Body of pancreas (tissue), 4 donors: ENCODE results near the gene AKT3. TPM values are rescaled to one million over a fixed set of nuclear protein-coding genes. Genes with fewer than 3 reads are reported as not detected.
"Not testable (repeated sequence)": the region's sequence is repeated elsewhere in the genome, so short reads cannot be mapped to it uniquely, and the experiment has no call there.

Source experiments
- ATAC-seq: fragments of 150-250 bp; one replicate; pipeline ENCODE4 v1.9.1; 2016
- DNase-seq, 4 donors: peaks; one replicate each; pipeline ENCODE4 v3.0.0-alpha.2; 2019
- H3K27ac ChIP-seq, 4 donors: fragments of 200-600 bp; sonication (generic); 1 replicate in 3 of 4; 2 replicates in 1 of 4; pipeline versions ENCODE4 v1.5.1 to v1.6.1; 2016 to 2019; ENCODE audit warnings: mild to moderate bottlenecking in 1 of 4, mixed read lengths in 1 of 4, moderate library complexity in 1 of 4
- H3K27me3 ChIP-seq, 2 donors: fragments of 200-600 bp; sonication (generic); one replicate each; pipeline ENCODE4 v1.6.0; 2016; ENCODE audit warnings: mild to moderate bottlenecking in 1 of 2
- H3K36me3 ChIP-seq, 2 donors: fragments of 200-600 bp; sonication (generic); replicated peaks in 1 of 2; 2 replicates each; pipeline ENCODE4 v1.5.1; 2016; ENCODE audit warnings: low read depth in 2 of 2; ENCODE audit not compliant: insufficient read depth in 1 of 2
- H3K4me1 ChIP-seq: fragments of 200-600 bp; sonication (generic); one replicate; pipeline ENCODE4 v1.6.0; 2016
- H3K4me3 ChIP-seq, 2 donors: fragments of 200-600 bp; sonication (generic); 1 replicate in 1 of 2; 2 replicates in 1 of 2; pipeline ENCODE4 v1.5.1; 2016 to 2019
- H3K9me3 ChIP-seq, 3 donors: fragments of 200-600 bp; sonication (generic); 1 replicate in 2 of 3; 2 replicates in 1 of 3; pipeline ENCODE4 v1.5.1; 2016
- CTCF ChIP-seq, 7 experiments: fragments of 450-650 bp in 4 of 7; fragments of 200-600 bp in 3 of 7; sonication (generic) in 3 of 7; IDR thresholded peaks; one replicate each; pipeline ENCODE4 v1.5.1; 2016 to 2019; ENCODE audit warnings: antibody characterized with exemption in 7 of 7
- POLR2A ChIP-seq, 3 donors: fragments of 450-650 bp; IDR thresholded peaks; one replicate each; pipeline ENCODE4 v1.6.1; 2016; ENCODE audit warnings: antibody characterized with exemption in 3 of 3, mild to moderate bottlenecking in 2 of 3
- WGBS, 2 donors: methylation state at CpG; one replicate each; pipeline ENCODE4 v1.1.5; 2017; 5-methylcytosine and 5-hydroxymethylcytosine counted together
- intact Hi-C: fragments of 100-400 bp; cut with DNase I; formaldehyde crosslinking; loops from one replicate; pipeline ENCODE4 v1.15.1; 2023
- total RNA-seq, 2 donors: library from RNA; depleted of rRNA; stranded (reverse); fragments of >200 nt; gene quantifications; one replicate each; pipeline ENCODE4 v1.1.0, GENCODE V29; 2016

AKT3 gene
- total RNA-seq, 2 donors from 2014 or later, result 14.0 to 24.7 TPM

GRCh38 chr1:243885806-243886205 is 35.8 kb upstream of the AKT3 start:
- TF ChIP-seq POLR2A (IDR thresholded peaks at IDR 0.05), result no peak
- no peak for TF ChIP-seq CTCF (IDR thresholded peaks at IDR 0.05)
- intact Hi-C loops, result no loop called here
- H3K36me3 ChIP-seq, result no peaks in the 10 kb centered on the region
- no peak overlapping the region for H3K4me3 ChIP-seq
- H3K9me3 ChIP-seq, result no peaks in the 10 kb centered on the region
- ATAC-seq (no peak), DNase-seq (no peak)
- 19 to 33% methylated on average over 1 of the region's 1 CpG for WGBS, 2 donors
- H3K4me1 ChIP-seq, result no peaks in the 10 kb centered on the region
- H3K27ac ChIP-seq, result no peak overlapping the region
- no peaks in the 10 kb centered on the region for H3K27me3 ChIP-seq

- H3K4me1 ChIP-seq, result no peaks in the 10 kb centered on the region
- no peak for TF ChIP-seq CTCF (IDR thresholded peaks at IDR 0.05)
- no peak for TF ChIP-seq POLR2A (IDR thresholded peaks at IDR 0.05)
- H3K36me3 ChIP-seq, result no peaks in the 10 kb centered on the region
- H3K4me3 ChIP-seq, result no peak overlapping the region
- no peaks in the 10 kb centered on the region for H3K9me3 ChIP-seq
- ATAC-seq, result no peak
- no peak for DNase-seq
- no peak overlapping the region for H3K27ac ChIP-seq
- intact Hi-C loops, result no loop called here
- 71 to 81% methylated on average over 5 of the region's 5 CpGs for WGBS, 2 donors
- H3K27me3 ChIP-seq, result no peaks in the 10 kb centered on the region
Measured at GRCh38 chr1:243884603-243885002, 34.6 kb upstream of the AKT3 start.

GRCh38 chr1:243883551-243883950 is 33.5 kb upstream of the AKT3 start:
- TF ChIP-seq CTCF (IDR thresholded peaks at IDR 0.05) (no peak), POLR2A (IDR thresholded peaks at IDR 0.05) (no peak)
- Histone ChIP-seq H3K4me1 (no peaks in the 10 kb centered on the region), H3K36me3 (no peaks in the 10 kb centered on the region), H3K9me3 (no peaks in the 10 kb centered on the region), H3K4me3 (no peak overlapping the region), H3K27ac (no peak overlapping the region), H3K27me3 (no peaks in the 10 kb centered on the region)
- 77 to 86% methylated on average over 2 of the region's 2 CpGs for WGBS, 2 donors
- no peak for ATAC-seq
- intact Hi-C loops, result no loop called here
- no peak for DNase-seq

- Histone ChIP-seq H3K27me3 (no peaks in the 10 kb centered on the region), H3K4me1 (no peaks in the 10 kb centered on the region), H3K36me3 (no peaks in the 10 kb centered on the region), H3K9me3 (no peaks in the 10 kb centered on the region), H3K27ac (no peak overlapping the region), H3K4me3 (no peak overlapping the region)
- no peak for TF ChIP-seq CTCF (IDR thresholded peaks at IDR 0.05)
- ATAC-seq (no peak), DNase-seq (no peak)
- intact Hi-C loops, result no loop called here
- 79 to 81% methylated on average over 3 of the region's 3 CpGs for whole genome bisulfite sequencing, 2 donors
Measured at GRCh38 chr1:243882276-243882675, 32.2 kb upstream of the AKT3 start.

- intact Hi-C loops, H3K4me3 ChIP-seq, ATAC-seq, H3K9me3 ChIP-seq, H3K27ac ChIP-seq, DNase-seq, H3K27me3 ChIP-seq, H3K36me3 ChIP-seq, H3K4me1 ChIP-seq: not testable (repeated sequence)
- 93 to 96% methylated on average over 3 of the region's 3 CpGs for WGBS, 2 donors
Measured at GRCh38 chr1:243877058-243877457, 27.0 kb upstream of the AKT3 start.
